GM18519 (cell line): ENCODE data around the gene CCDC142.

ENCODE experiments used
- ATAC-seq: cut with Tn5 transposase; IDR thresholded peaks from one replicate; pipeline ENCODE4 v1.9.1; 2021; ENCODE audit warnings: mild to moderate bottlenecking, moderate library complexity; ENCODE audit not compliant: unreplicated experiment, low FRiP score

Gene CCDC142, protein sequence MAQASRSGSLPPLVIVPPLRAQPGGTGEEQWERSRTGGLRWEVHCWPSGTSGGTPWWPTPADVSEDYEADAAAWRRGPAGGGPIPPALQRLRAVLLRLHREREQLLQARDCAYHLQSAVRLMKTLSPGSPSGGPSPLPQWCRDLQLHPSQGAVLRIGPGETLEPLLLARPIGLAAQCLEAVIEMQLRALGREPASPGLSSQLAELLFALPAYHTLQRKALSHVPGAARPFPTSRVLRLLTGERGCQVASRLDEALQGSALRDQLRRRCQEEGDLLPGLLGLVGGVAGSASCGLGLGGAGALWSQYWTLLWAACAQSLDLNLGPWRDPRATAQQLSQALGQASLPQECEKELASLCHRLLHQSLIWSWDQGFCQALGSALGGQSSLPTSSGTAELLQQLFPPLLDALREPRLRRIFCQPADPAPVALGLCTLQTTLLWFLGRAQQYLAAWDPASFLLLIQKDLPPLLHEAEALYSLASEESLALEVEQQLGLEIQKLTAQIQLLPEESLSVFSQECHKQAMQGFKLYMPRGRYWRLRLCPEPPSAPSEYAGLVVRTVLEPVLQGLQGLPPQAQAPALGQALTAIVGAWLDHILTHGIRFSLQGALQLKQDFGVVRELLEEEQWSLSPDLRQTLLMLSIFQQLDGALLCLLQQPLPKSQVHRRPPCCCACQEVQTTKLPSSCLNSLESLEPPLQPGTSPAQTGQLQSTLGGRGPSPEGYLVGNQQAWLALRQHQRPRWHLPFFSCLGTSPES

DNA sequence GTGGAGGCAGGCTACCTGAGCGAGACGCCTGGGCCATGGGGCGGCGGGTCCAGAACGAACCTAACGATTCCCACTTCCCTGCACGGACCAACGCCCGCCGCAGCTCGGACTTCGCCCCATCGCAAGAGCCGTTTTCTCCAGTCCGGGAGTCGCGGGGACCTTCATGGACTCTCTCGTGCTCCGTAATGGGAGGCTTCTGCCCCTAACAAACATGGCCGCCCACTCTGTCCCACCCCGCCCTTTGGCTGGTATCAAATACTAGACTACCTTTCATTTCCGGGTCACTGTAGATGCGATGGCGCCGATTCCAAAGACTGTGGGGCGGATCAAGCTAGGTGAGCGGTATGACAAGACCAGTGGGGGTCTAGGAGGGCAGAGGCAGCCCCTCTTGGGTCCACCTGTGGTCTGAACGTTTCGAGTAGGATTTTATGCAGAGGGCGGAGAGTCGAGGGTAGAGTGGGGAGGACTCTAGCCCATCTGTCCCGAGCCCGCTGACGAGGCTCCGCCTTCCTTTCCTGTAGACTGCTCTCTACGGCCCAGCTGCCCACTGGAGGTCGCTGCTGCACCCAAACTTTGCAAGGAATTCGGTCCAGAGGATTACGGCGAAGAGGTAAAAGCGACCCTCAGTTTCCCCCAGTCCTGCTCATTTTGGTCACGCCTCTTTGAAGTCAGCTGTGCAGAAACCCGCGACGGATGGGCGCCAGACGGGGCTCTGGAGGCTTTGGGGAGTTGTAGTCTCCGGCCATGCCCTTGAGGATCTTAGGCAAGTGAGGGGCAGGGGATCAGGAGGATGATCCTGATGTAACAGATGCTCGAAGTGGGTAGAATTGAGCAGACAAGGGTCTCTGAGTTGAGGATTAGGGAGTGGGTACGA, at the start of gene CCDC142, which contains the start of gene TTC31:
Gene CCDC142, minus strand, starts transcription at position 198 of the 874 bp plus-strand sequence. Its CDS starts 161 bp downstream, at position 37.
Gene TTC31, plus strand, starts transcription at position 281 of the 874 bp plus-strand sequence. Its CDS starts 15 bp downstream, at position 296.
- ATAC-seq = peak; percentile 67

DNA sequence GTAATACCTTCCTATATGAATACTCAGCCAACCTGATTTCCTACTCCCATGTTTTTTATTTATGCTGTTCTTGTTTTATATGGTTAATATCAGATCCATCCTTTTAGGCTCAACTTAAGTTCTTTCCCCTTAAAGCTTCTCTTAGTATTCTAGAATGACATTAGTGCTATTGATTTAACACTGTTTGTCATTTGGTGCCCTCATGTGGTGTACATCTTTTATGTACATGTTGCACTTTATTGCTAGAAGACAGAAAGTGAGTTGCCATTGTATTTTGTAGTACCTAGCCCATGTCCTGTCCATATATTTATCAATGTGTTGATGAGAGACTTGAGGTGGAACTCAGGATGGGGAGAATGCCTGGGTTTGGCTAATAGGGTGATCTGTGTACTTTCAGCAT, 49.4 kb upstream of the CCDC142 start:
- no peak for ATAC-seq

DNA sequence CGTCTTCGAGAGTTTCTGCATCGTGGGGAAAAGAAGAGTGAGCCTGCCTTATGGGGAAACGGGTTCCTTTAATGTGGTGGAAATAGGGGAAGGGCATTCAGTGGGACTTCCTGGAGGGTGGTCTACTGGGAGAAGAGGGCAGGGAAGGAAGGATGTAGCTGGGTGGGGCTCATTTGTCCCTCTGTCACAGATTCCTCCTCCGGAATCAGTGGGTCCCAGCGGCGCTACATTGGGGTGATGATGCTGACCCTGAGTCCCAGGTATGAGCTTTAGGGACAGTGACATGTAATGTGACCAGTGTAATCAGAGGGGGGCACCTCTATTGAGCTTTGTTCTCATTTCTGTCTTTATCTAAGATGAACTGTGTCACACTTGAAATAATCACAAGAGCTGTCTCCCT, 48.9 kb upstream of the CCDC142 start:
- ATAC-seq = no peak

DNA sequence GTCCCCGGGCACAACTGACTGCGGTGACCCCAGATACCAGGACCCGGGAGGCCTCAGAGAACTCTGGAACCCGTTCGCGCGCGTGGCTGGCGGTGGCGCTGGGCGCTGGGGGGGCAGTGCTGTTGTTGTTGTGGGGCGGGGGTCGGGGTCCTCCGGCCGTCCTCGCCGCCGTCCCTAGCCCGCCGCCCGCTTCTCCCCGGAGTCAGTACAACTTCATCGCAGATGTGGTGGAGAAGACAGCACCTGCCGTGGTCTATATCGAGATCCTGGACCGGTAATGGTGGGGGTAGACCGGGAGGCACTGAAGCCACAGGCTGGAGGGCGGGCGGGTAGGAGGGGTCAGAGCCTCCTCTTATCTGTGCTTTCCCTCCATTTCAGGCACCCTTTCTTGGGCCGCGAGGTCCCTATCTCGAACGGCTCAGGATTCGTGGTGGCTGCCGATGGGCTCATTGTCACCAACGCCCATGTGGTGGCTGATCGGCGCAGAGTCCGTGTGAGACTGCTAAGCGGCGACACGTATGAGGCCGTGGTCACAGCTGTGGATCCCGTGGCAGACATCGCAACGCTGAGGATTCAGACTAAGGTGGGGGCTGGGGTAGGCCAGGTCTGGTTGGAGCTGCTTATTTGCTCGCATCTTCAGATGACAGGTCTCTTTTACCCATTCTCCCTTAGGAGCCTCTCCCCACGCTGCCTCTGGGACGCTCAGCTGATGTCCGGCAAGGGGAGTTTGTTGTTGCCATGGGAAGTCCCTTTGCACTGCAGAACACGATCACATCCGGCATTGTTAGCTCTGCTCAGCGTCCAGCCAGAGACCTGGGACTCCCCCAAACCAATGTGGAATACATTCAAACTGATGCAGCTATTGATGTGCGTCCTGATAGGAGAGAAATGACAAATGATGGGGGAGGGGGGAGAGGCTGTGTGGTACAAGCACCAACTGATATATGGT, 47.7 kb upstream of the CCDC142 start:
- no peak for ATAC-seq

DNA sequence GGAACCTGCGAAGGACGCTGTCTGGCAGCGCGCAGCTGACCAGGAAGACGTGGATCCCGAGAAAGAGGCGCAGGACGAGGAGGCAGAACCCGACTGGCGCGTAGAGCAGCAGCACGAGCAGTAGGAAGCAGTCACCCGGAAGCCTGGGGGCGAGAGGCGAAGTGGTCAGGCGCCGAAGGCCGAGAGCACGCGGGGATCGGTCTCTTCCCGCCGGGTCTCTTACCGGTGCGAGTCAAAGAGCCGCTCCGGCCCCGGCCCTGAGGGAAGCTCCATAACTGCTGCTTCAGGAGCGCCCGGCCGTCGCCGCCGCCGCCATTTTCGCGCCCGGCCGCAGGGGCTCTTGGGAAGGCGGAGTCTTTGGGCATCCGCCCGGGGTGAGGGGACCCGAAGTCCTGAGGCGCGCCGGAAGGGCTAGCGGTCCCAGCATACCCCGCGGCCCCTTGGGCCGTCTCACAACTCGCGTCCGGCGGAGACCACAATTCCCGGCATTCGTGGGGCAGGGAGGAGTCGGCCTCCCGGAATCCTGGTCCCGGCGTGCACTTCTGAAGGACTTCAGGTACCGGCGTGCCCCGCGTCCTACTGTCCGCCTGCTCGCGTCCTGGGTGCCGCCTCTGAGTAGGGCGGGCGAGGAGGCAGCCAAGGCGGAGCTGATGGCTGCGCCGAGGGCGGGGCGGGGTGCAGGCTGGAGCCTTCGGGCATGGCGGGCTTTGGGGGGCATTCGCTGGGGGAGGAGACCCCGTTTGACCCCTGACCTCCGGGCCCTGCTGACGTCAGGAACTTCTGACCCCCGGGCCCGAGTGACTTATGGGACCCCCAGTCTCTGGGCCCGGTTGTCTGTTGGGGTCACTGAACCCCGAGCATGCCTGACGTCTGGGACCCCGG, 46.8 kb upstream of the CCDC142 start, which contains the start of the genes AUP1 and HTRA2:
Gene AUP1, minus strand, starts transcription at position 350 of the 882 bp plus-strand sequence. Its CDS starts 77 bp downstream, at position 273.
Gene HTRA2, plus strand, starts transcription at position 577 of the 882 bp plus-strand sequence. Its CDS starts 74 bp downstream, at position 651.
- peak; percentile 66 for ATAC-seq

DNA sequence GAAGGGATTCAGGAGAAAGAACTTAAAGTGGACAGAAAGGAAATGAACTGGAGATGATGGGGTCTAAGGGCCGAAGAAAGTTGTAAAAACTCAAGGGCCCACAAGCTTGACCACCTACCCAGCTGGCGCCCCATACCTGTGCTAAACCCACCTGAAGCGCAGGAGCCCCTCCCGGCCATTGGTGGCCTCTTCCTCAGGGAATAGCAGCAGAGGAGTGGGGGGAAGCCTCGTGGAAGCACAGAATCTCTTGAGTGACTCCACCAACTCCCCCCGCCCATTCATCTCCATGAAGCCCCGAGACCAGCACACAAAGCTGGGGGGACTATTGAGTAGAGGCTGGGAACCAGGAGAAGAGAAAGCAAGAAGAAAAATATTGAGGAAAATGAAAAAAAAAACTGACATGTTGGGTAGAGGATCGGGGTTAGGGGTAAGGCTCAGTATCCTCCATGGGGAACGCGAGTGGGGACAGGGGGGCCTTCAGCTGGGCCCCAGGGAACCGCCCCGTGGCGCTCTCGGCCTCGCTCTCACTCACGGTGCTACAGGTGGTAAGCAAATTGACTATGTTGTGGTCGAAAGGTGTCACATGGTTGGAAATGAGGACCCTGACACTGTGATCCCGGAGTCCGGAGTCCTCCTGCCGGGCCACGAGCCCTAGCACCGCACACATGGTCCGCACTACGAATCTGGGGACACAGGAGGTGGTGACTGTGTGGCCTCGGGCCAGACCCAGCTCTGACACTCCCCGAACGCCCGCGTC, 46.0 kb upstream of the CCDC142 start:
- peak; percentile 5 for ATAC-seq

DNA sequence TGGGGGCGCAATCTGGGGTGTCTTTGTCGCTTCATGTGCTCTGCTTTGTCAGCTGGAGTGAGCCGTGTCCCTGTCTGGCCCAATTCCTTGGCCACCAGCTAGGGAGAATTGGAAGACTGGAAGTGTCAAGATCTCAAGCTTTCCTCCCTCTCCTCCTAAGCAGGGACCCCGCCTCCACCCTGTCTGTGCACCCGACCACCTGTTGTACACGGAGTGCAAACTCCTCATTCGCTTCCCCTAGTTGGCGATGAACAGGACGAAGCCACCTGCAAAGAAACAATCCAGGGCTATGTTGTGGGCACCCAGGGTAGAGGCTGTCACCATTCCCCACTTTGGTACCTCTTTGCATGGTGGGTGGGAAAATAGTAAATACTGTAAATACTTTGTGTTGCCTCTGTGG, 44.9 kb upstream of the CCDC142 start:
- no peak for ATAC-seq

DNA sequence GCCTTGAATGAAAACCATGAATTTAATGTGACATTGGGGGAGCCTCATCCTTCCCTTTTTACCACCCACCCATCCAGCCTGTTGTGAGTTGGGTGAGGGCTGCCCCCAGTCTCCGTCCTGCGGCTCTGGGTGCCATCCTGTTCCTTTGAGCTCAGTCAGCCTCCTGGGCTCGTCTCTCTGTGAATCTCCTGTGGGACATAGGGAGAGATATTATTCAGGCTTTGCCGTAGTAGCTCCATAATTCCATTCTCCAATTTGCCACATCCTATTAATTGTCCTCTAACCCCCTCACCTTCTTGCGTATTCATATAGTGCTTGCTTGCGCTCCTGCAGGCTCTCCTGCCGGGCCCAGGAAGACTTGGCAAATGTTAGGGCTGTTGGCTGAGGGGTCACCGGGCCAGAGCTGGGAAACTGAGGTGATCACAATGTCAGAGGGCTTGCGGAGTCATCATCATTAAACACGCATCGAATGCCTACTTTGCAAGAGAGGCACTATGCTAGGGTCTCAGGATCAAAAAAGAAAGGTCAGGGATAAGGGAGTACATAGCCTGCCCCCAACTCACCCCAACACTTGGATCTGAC, 43.9 kb upstream of the CCDC142 start:
- no peak for ATAC-seq

DNA sequence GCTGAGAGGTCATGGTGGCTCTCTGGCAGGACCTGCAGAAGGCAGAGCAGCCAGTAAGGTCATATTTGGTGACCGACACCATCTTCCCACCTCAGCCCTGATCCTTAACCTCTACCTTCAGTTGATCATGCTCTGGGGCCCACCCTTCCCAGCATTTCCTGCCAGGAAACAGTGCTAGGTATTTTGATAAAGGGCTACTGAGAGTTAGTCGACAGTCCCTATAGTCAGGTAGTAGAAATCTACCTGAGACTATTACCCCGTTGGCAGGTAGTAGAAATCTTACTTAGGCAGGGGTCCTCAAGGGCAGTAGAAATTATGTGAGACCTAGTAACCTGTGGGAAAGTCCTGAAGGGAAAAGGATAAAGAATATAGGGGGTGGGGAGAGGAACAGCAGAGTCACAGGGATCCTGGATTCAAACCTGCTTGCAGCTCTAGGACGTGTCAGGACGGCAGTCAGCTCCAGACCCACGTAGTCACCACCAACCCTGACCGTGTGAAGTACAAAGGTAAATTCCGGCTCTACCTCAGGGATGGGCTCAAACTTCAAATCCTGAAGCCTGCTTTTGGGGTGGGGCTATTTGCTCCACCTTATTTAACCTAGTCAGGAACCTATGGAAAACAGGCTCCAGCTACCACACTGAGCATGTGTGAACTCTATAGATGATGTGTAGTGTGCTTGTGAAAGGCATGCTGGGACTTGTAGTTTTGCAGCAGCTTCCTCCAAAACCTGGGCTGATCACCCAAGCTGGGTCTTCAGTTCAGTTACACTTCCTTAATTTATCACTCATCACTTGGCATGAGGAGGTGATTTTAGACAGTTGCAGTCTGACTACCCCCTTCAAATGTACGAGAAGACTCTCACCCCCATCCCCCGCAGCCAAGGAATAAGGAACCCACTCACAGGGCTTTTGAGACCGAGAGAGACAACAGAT, 43.2 kb upstream of the CCDC142 start, which contains the start of gene DQX1:
Gene DQX1, minus strand, starts transcription at position 515 of the 932 bp plus-strand sequence. Its CDS starts 502 bp downstream, at position 13.
- peak; percentile 32 for ATAC-seq

DNA sequence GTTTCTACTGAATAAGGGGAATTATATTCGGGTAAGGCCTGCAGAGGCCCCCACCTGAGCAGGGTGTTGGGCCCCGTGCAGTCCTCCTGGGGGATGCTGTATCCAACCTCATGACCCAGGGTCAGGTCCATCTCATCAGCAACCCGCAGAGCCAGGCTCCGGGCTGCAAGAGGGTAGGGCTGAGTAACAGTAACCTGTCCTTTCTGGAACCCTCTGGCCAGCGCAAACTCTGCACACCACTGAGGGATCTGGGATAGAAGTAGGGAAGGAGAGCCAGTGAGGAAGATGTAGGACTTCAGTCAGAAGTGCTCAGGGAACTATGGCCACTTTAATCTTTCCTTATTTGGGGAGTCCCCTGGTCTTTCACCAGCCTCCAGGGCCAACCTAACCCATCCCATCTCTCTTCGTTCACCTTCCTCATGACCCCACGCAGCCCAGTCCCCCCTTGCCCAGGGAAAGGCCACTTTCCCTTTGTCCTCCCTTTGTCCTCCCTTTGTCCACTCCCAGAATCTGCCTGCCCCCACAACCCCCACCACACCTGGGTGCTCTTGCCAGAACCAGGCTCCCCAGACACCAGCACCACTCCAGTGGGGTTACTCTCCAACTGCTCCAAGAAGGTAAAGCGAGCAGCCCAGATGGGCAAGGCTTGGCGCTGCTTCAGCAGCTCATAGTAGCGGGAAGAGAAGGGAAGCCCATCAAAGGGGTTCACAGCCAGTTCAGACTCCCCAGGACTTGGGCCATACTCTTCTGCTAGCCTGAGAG, 42.3 kb upstream of the CCDC142 start:
- no peak for ATAC-seq

DNA sequence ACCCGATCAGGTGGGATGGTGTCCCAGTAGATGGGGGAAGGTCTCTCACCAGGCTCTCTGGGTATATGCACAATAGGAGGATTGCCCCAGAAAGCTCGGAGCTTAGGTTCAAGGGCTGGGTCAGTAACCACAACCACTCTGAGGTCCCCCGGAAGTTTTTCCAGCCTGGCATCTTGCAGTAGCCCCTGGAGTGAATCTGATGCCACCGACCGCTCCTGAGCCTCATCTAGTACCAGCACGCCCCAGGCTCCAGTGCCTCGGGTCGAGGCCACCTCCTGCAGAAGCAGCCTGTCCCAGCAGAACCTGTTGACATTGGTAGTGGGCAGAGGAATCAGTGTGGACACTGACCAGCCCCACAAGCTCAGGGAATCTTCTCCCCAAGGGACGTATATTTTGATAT, 41.2 kb upstream of the CCDC142 start:
- ATAC-seq = no peak

DNA sequence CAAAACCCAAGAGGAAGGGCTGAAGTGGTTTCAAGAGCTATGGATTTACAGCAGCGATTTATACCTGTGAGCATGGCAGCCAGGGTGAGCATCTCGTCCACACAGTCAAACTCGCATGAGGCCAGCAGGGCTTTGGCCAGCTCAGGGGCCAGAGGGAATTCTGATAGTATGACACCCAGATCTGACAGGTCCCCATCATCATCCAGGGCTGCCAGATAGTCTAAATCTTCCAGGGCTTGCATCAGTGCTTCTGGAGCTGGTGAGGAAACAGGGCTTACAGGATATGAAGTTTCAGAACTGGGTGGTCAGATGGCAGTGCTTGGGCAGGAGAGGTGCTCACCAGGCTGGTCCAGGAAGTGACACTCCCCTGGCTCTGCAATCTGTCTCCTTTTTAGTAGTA, 39.7 kb upstream of the CCDC142 start:
- no peak for ATAC-seq

DNA sequence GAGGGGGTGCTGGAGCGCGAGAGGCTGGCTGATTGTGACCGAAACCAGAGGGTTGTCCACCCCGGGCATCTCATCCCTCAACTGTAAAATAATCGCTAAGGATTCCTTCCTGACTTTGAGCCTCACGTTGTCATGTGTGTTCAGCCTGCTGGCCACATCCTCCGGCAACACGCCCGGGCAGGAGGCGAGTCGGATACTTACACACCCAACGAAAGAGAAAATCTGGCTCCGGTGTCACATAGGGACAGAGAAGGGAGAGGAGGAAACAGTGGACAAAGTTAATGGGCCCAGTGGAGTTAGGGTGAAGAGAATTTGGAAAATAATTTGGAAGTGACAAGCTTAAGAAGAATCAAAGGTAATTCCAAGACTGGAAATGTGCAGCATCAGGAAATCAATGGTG, 33.9 kb upstream of the CCDC142 start:
- ATAC-seq = no peak

DNA sequence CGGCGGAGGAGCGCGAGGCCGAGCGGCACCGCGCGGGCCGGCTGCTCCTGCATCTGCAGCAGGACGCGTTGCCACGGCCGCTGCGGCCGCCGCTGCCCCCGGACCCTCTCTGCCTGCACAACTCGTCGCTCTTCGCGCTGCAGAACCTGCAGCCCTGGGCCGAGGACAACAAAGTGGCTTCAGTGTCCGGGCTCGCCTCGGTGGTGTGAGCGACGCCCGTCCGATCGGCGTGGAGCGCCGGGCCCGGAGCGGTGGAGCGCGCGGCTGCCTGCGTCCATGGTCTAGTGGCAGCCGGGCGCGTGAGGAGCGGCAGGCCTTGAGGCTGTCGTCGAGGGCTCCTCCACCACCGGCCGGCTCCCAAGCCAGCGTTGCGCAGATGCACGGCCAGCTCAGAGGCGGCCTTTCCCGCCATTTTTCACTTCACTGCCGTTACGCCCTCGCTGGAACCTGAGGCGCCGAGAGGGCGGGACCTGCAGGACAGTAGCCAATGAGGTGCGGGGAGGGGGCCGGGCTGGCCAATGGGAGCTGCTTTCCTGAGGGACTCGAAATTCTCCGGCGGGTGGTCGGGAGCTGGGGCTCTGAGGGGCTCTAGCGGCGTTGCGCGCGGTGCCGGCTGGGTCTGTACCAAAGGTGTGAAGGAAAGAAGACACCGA, 33.3 kb upstream of the CCDC142 start:
- no peak for ATAC-seq
